Erythroblast (primary cell): Measurements from ENCODE around the gene SNPH.

ENCODE experiments used
- DNase-seq, 2 experiments: peaks; one replicate each; lab custom pipeline; 2025; lab: John Stamatoyannopoulos, UW
- GATA1 ChIP-seq: IDR thresholded peaks from 2 replicates; pipeline ENCODE4 v1.6.1; 2011; ENCODE audit warnings: low read depth, mild to moderate bottlenecking, control low read depth, low read length, moderate library complexity
- POLR2A ChIP-seq: IDR thresholded peaks from 2 replicates; pipeline ENCODE4 v1.6.1; 2011; ENCODE audit warnings: mild to moderate bottlenecking, low read length

Gene SNPH

GRCh38 chr20:1310506-1311190 lies 44.6 kb downstream of the SNPH start:
- no peak for DNase-seq

DNA sequence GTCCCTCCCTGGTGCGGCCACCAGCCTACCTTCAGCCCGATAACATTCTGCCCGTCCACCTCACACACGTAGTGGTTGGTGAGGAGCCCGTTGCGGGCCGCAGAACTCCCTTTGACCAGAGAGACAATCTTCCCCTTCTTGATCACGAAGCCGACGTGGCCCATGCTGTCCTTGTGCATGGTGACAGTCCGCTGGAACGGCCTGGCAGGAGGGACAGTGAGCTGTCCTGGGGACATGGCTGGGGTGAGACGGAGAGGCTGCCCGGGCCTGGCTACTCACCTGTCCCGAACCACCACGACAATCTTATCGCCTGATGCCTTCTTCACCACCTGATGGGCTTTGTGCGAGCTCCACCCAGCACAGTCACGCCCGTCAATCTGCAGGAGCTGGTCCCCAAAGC lies 46.2 kb downstream of the SNPH start:
- DNase-seq, result no peak
- no peak for TF ChIP-seq POLR2A

More at GRCh38 chr20:1310506-1311190, 44.6 kb downstream of the SNPH start:
- TF ChIP-seq POLR2A (no peak), GATA1 (no peak)

- TF ChIP-seq POLR2A (no peak), GATA1 (no peak)
- no peak for DNase-seq
Observed at GRCh38 chr20:1312904-1313235, 46.8 kb downstream of the SNPH start.

GRCh38 chr20:1313236-1313964 lies 47.3 kb downstream of the SNPH start:
- peak; percentile 64 to 84 for DNase-seq
- TF ChIP-seq GATA1 (no peak), POLR2A (no peak)

GRCh38 chr20:1315804-1316203 lies 49.7 kb downstream of the SNPH start:
- DNase-seq, result no peak
- TF ChIP-seq POLR2A (no peak), GATA1 (no peak)

DNA sequence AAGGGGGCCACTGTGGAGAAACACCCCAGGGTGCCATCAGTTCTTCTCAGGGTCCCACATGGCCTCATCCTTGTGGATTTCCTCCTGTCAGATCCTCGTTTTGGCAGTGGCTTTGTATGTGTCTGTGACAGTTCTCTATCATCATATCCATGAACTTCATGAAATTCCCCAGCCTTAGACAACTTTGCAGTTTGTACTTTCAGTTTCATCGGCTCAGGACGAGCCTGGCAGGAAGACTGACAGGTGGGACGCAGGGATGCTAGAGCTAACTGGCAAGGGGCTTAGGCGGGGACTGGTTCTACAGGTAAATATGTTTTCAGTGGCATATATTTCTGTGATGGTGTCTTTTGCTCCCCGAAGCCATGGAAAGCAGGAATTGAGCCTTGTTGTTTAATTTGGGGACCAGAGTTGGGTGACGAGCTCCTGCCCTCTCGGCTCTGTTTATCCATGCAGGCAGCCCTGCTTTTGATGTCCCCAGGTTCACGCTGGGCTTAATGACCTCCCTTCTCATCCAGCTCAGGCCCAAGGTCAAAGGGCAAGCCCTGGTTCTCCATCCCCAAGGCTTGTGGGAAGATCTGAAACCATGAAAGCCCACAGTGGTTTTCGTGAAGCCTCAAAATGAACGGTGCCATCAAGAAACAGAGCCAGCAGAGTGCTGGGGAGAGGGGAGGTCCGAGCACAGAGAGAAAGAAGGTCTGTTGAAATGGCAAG lies 51.6 kb downstream of the SNPH start:
- TF ChIP-seq POLR2A (no peak), GATA1 (no peak)
- DNase-seq, result no peak

- DNase-seq, result no peak
- no peak for TF ChIP-seq POLR2A
- no peak for TF ChIP-seq GATA1
Observed at GRCh38 chr20:1319051-1319450, 53.0 kb downstream of the SNPH start.

GRCh38 chr20:1319462-1319861 lies 53.4 kb downstream of the SNPH start:
- DNase-seq, result no peak
- TF ChIP-seq GATA1 (no peak), POLR2A (no peak)

GRCh38 chr20:1320016-1320415 lies 53.9 kb downstream of the SNPH start:
- no peak for TF ChIP-seq POLR2A
- no peak for TF ChIP-seq GATA1

DNA sequence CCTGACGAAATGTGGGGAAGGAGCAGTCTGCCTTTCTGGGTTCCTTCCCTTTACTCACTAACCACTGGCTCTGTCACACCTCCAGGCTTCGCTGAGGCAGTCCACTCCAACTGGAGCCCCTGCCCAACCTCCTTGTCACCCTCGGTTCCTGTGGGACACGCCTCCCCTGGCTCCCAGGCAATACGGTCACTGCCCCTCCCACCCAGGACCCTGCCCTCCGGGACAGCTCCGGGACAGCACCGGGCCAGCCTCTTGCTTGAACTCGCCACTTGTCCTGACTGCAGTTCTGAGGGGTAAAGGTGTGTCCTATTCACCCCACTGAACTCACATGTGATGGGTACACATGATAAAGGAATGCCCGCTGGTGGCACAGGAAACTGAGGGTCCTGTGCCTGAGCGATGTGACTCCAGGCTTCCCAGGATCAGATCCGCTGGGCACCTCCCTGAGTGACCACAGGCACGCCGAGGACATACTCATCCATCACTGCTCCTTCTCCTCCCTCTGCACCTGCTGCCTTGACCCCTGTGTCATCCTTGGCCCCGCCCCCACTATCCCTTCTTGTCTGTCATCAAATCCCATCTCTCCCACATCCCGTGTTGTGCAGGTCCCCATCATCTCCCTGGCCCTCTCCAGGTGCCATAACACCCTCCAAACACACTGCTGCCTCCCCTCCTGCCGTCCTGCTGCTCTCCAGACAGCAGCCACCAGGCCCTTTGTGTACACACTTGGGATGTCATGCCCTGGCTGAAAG lies 55.0 kb downstream of the SNPH start:
- TF ChIP-seq GATA1 (no peak), POLR2A (no peak)
- no peak for DNase-seq

More at GRCh38 chr20:1320016-1320415, 53.9 kb downstream of the SNPH start:
- DNase-seq, result no peak

- DNase-seq, result no peak
- TF ChIP-seq POLR2A (no peak), GATA1 (no peak)
Observed at GRCh38 chr20:1321654-1321939, 55.5 kb downstream of the SNPH start.

DNA sequence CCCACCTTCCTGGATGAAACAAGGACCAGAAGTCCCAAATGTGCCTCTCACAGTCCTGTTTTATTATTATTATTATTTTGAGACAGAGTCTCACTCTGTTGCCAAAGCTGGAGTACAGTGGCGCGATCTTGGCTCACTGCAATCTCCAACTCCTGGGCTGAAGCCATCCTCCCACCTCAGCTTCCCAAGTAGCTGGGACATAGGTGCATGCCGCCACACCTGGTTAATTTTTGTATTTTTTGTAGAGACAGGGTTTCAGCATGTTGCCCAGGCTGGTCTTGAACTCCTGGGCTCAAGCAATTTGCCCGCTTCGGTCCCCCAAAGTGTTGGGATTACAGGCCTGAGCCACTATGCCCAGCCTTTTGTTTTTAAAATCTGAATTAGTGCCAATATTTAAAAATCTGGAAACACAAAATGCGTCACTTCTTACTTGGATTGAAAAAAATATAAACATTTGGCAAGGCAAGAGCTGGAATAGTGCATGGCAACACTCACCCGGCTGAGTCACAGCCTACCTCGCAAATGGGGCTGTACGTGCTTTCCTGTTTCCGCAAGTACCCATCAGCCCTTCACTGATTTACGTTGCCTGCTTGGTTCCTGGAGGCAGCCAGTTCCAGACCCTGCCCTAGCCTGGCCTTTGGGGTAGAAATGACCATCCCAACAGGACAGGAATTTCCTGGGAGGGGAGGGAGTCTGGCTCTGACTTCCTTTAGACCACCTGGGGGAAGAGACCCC lies 56.6 kb downstream of the SNPH start:
- DNase-seq, result peak in 1 of 2 experiments; percentile 14
- no peak for TF ChIP-seq GATA1
- no peak for TF ChIP-seq POLR2A

DNA sequence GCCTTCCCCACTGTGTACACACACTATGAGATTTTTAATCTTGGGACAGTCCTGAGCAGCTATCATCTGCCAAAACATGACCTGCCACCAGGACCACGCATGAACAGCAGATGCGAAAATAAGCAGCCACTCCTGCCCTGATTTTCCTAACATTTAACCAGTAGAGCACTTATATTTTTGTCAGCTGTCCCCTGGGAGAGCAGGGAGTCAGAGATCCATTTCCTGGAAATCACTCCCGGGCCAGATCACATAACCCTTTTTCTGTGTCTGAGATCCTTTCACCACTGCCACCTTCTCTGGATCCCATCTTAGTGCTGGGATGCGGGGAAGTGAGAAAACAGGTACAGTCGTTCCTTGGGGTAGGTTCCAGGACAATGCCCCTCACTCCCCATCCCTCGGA lies 57.2 kb downstream of the SNPH start:
- no peak for DNase-seq
- TF ChIP-seq POLR2A, result no peak
- no peak for TF ChIP-seq GATA1
